SK-N-SH (cell line): Measurements from ENCODE around the gene NMT2. TPM values are rescaled to one million over a fixed set of nuclear protein-coding genes. Genes with fewer than 3 reads are reported as not detected.

ENCODE experiments used
- CTCF ChIA-PET: fragments of 300-600, 350-600 bp; formaldehyde crosslinking; extraction: SDS; loops from one replicate; lab custom pipeline; 2021; lab: Yijun Ruan, JAX
- POLR2A ChIA-PET: fragments of 350-600 bp; sonication (Branson Sonifier 250); formaldehyde crosslinking; extraction: SDS; loops from one replicate; lab custom pipeline; 2020; ENCODE audit warnings: antibody characterized with exemption, inconsistent platforms; lab: Yijun Ruan, JAX
- DNase-seq: peaks from one replicate; pipeline ENCODE4 v3.0.0; 2012
- H2AFZ ChIP-seq: fragments of 200-600 bp; sonication (generic); 2 replicates; pipeline ENCODE4 v1.8.1; 2016; ENCODE audit warnings: antibody characterized with exemption, mild to moderate bottlenecking, low read depth
- H3F3A ChIP-seq: fragments of 200-600 bp; sonication (generic); replicated peaks from 2 replicates; pipeline ENCODE3; 2016; ENCODE audit warnings: antibody characterized with exemption, mild to moderate bottlenecking; ENCODE audit not compliant: insufficient read depth
- H3K27ac ChIP-seq, 2 experiments: fragments of 200-500 bp in 1 of 2; fragments of 200-600 bp in 1 of 2; sonication (Bioruptor generic) in 1 of 2; sonication (generic), shearing (Covaris generic) in 1 of 2; 2 replicates each; pipeline versions ENCODE4 v1.5.1 to v1.6.1; 2014 to 2016; ENCODE audit warnings: low read depth in 2 of 2, inconsistent platforms in 1 of 2, low read length in 1 of 2, mild to moderate bottlenecking in 1 of 2, mixed read lengths in 1 of 2
- H3K27me3 ChIP-seq: fragments of 200-600 bp; sonication (generic), shearing (Covaris generic); 2 replicates; pipeline ENCODE4 v1.6.1; 2016; ENCODE audit warnings: mixed run types; ENCODE audit not compliant: insufficient read depth
- H3K36me3 ChIP-seq, 2 experiments: fragments of 200-500 bp in 1 of 2; fragments of 200-600 bp in 1 of 2; sonication (Bioruptor generic) in 1 of 2; sonication (generic) in 1 of 2; replicated peaks in 1 of 2; 2 replicates each; pipeline versions ENCODE3 to v1.5.1; 2014 to 2016; ENCODE audit warnings: low read length in 1 of 2, mild to moderate bottlenecking in 1 of 2; ENCODE audit not compliant: insufficient read depth in 2 of 2, control insufficient read depth in 1 of 2
- H3K4me1 ChIP-seq, 2 experiments: fragments of 200-500 bp in 1 of 2; fragments of 200-600 bp in 1 of 2; sonication (Bioruptor generic) in 1 of 2; sonication (generic), shearing (Covaris generic) in 1 of 2; 2 replicates each; pipeline versions ENCODE4 v1.5.1 to v1.6.1; 2014 to 2016; ENCODE audit warnings: low read depth in 1 of 2, low read length in 1 of 2, mixed run types in 1 of 2; ENCODE audit not compliant: insufficient read depth in 2 of 2, control insufficient read depth in 1 of 2
- H3K4me2 ChIP-seq: fragments of 200-600 bp; sonication (generic), shearing (Covaris generic); 2 replicates; pipeline ENCODE4 v1.6.1; 2017; ENCODE audit warnings: mixed run types
- H3K4me3 ChIP-seq, 2 experiments: fragments of 200-500 bp in 1 of 2; fragments of 200-600 bp in 1 of 2; sonication (Bioruptor generic) in 1 of 2; sonication (generic), shearing (Covaris generic) in 1 of 2; 2 replicates each; pipeline versions ENCODE4 v1.5.1 to v1.8.1; 2014 to 2016; ENCODE audit warnings: low read depth in 2 of 2, inconsistent platforms in 1 of 2, low read length in 1 of 2, mild to moderate bottlenecking in 1 of 2, mixed read lengths in 1 of 2, moderate library complexity in 1 of 2
- H3K79me2 ChIP-seq: fragments of 200-600 bp; sonication (generic); 2 replicates; pipeline ENCODE4 v1.8.1; 2017; ENCODE audit warnings: mild to moderate bottlenecking; ENCODE audit not compliant: insufficient read depth
- H3K9ac ChIP-seq: fragments of 200-600 bp; sonication (generic); 2 replicates; pipeline ENCODE4 v1.6.1; 2017; ENCODE audit warnings: mixed run types
- H3K9me2 ChIP-seq: fragments of 200-600 bp; sonication (generic); 2 replicates; pipeline ENCODE4 v1.6.1; 2017; ENCODE audit warnings: mixed run types
- H3K9me3 ChIP-seq: fragments of 200-600 bp; sonication (generic); 2 replicates; pipeline ENCODE4 v1.6.1; 2017; ENCODE audit warnings: mixed run types, mild to moderate bottlenecking, moderate library complexity
- H4K20me1 ChIP-seq: fragments of 200-600 bp; sonication (generic); 2 replicates; pipeline ENCODE4 v1.6.1; 2017; ENCODE audit warnings: mild to moderate bottlenecking, mixed run types; ENCODE audit not compliant: insufficient read depth
- CHD2 ChIP-seq: fragments of 150-350 bp; IDR thresholded peaks from 2 replicates; pipeline ENCODE4 v1.6.1; 2018; ENCODE audit warnings: low read length; ENCODE audit not compliant: partially characterized antibody
- EP300 ChIP-seq, 2 experiments: IDR thresholded peaks; 2 replicates each; pipeline versions ENCODE4 v1.4.0 to v1.6.1; 2012; ENCODE audit warnings: borderline replicate concordance in 1 of 2, low read depth in 1 of 2, low read length in 1 of 2
- FOXM1 ChIP-seq: IDR thresholded peaks from 2 replicates; pipeline ENCODE4 v1.4.0; 2012; ENCODE audit warnings: low read depth, mild to moderate bottlenecking
- GABPA ChIP-seq: IDR thresholded peaks from 2 replicates; pipeline ENCODE4 v1.4.0; 2012; ENCODE audit warnings: low read depth, mild to moderate bottlenecking
- GATA2 ChIP-seq: sonication (generic); formaldehyde crosslinking; IDR thresholded peaks from 2 replicates; pipeline ENCODE4 v1.5.0; 2020; ENCODE audit warnings: mild to moderate bottlenecking, missing genetic modification reagents
- IRF3 ChIP-seq: fragments of 150-350 bp; IDR thresholded peaks from 2 replicates; pipeline ENCODE4 v1.6.1; 2016; ENCODE audit warnings: mild to moderate bottlenecking, low read depth, low read length
- MAX ChIP-seq: IDR thresholded peaks from 2 replicates; pipeline ENCODE4 v1.4.0; 2012; ENCODE audit warnings: low read depth
- MEF2A ChIP-seq: IDR thresholded peaks from 2 replicates; pipeline ENCODE4 v1.4.0; 2012; ENCODE audit warnings: low read depth, borderline replicate concordance
- NRF1 ChIP-seq: IDR thresholded peaks from 2 replicates; pipeline ENCODE4 v1.6.1; 2012; ENCODE audit warnings: low read depth, mild to moderate bottlenecking, low read length
- POLR2AphosphoS5 ChIP-seq: IDR thresholded peaks from 2 replicates; pipeline ENCODE4 v1.6.1; 2012; ENCODE audit warnings: low read depth, low read length
- RCOR1 ChIP-seq: fragments of 150-350 bp; IDR thresholded peaks from 2 replicates; pipeline ENCODE4 v1.6.1; 2017; ENCODE audit warnings: antibody characterized with exemption, low read length
- SMC3 ChIP-seq: IDR thresholded peaks from 2 replicates; pipeline ENCODE4 v1.6.1; 2012; ENCODE audit warnings: low read depth, low read length, improper control_type of control experiment
- TAF1 ChIP-seq: IDR thresholded peaks from 2 replicates; pipeline ENCODE4 v1.6.1; 2012; ENCODE audit warnings: low read depth, mild to moderate bottlenecking, low read length, moderate library complexity, borderline replicate concordance
- TCF12 ChIP-seq: IDR thresholded peaks from 2 replicates; pipeline ENCODE4 v1.4.0; 2012
- TEAD4 ChIP-seq: IDR thresholded peaks from 2 replicates; pipeline ENCODE4 v1.4.0; 2012; ENCODE audit warnings: mild to moderate bottlenecking, borderline replicate concordance; ENCODE audit not compliant: insufficient read depth
- USF2 ChIP-seq: fragments of 150-350 bp; IDR thresholded peaks from 2 replicates; pipeline ENCODE4 v1.6.1; 2017; ENCODE audit warnings: antibody characterized with exemption, low read length, low read depth, borderline replicate concordance
- ZBTB33 ChIP-seq: IDR thresholded peaks from 2 replicates; pipeline ENCODE4 v1.4.0; 2012; ENCODE audit warnings: low read depth, borderline replicate concordance
- WGBS: methylation state at CpG from one replicate; pipeline ENCODE4 v1.1.6; 2017; ENCODE audit warnings: low lambda C conversion rate; 5-methylcytosine and 5-hydroxymethylcytosine counted together
- polyA plus RNA-seq, 3 experiments: library from polyadenylated mRNA; depleted of rRNA; stranded (reverse); fragments of >200 nt; gene quantifications; 2 replicates each; pipeline ENCODE4 v1.2.3, GENCODE V29; 2012
- TF ChIP-seq, protein P1 (sequence below): IDR thresholded peaks from 2 replicates; pipeline ENCODE4 v1.4.0; 2012; ENCODE audit warnings: low read depth, borderline replicate concordance
- TF ChIP-seq, protein P2 (sequence below): IDR thresholded peaks from 2 replicates; pipeline ENCODE4 v1.6.1; 2012; ENCODE audit warnings: mild to moderate bottlenecking, low read depth, low read length, moderate library complexity

NMT2 gene
- polyA plus RNA-seq, 1 of the 3 experiments (the other 2 are of a cell fraction) = 25.9 TPM

- TF ChIP-seq, protein P1, sequence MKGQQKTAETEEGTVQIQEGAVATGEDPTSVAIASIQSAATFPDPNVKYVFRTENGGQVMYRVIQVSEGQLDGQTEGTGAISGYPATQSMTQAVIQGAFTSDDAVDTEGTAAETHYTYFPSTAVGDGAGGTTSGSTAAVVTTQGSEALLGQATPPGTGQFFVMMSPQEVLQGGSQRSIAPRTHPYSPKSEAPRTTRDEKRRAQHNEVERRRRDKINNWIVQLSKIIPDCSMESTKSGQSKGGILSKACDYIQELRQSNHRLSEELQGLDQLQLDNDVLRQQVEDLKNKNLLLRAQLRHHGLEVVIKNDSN = no peak
- TF ChIP-seq USF2 = no peak
- 0 out of 2 replicates have a peak, but pooled peaks have one; percentile 36 for TF ChIP-seq GATA2 (CRISPR knock-in tag)
- TF ChIP-seq TCF12 = no peak
- no peak for TF ChIP-seq MEF2A
- TF ChIP-seq TEAD4 = no peak
- TF ChIP-seq EP300 (IDR thresholded peaks at IDR 0.05; ENCODE audit: borderline replicate concordance in 1 of 2, low read depth in 1 of 2, low read length in 1 of 2) = no peak
- TF ChIP-seq IRF3 = no peak
Measured at GRCh38 chr10:15209827-15210509, 41.5 kb upstream of the NMT2 start (continued).

- Histone ChIP-seq H3K27me3 (no peaks in the 10 kb centered on the region), H3K9me3 (no peaks in the 10 kb centered on the region), H3K4me2 (no peak overlapping the region), H3K9me2 (no peaks in the 10 kb centered on the region), H3K4me1 (peaks cover 4 to 5% of the 10 kb centered on the region in 2 experiments; a peak in 2 of 4 replicates), H2AFZ (no peak overlapping the region), H3K9ac (no peak overlapping the region), H3K4me3 (no peak overlapping the region), H3K27ac (no peak overlapping the region), H3K79me2 (no peaks in the 10 kb centered on the region; the same call in 1 of the 2 replicates), H4K20me1 (no peaks in the 10 kb centered on the region), H3K36me3 (peaks cover 2 to 7% of the 10 kb centered on the region in 2 experiments), H3F3A (peaks cover 13% of the 10 kb centered on the region)
- ChIA-PET CTCF (no interaction called here), POLR2A (no interaction called here)
- WGBS = 100% methylated on average over 1 of the region's 2 CpGs
- no peak for DNase-seq
- TF ChIP-seq GABPA = no peak
- TF ChIP-seq, protein P2, sequence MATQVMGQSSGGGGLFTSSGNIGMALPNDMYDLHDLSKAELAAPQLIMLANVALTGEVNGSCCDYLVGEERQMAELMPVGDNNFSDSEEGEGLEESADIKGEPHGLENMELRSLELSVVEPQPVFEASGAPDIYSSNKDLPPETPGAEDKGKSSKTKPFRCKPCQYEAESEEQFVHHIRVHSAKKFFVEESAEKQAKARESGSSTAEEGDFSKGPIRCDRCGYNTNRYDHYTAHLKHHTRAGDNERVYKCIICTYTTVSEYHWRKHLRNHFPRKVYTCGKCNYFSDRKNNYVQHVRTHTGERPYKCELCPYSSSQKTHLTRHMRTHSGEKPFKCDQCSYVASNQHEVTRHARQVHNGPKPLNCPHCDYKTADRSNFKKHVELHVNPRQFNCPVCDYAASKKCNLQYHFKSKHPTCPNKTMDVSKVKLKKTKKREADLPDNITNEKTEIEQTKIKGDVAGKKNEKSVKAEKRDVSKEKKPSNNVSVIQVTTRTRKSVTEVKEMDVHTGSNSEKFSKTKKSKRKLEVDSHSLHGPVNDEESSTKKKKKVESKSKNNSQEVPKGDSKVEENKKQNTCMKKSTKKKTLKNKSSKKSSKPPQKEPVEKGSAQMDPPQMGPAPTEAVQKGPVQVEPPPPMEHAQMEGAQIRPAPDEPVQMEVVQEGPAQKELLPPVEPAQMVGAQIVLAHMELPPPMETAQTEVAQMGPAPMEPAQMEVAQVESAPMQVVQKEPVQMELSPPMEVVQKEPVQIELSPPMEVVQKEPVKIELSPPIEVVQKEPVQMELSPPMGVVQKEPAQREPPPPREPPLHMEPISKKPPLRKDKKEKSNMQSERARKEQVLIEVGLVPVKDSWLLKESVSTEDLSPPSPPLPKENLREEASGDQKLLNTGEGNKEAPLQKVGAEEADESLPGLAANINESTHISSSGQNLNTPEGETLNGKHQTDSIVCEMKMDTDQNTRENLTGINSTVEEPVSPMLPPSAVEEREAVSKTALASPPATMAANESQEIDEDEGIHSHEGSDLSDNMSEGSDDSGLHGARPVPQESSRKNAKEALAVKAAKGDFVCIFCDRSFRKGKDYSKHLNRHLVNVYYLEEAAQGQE = no peak
- TF ChIP-seq ZBTB33 = no peak
- no peak for TF ChIP-seq TAF1
- TF ChIP-seq MAX = no peak
- TF ChIP-seq POLR2AphosphoS5 = no peak
- TF ChIP-seq RCOR1 = no peak
- TF ChIP-seq NRF1 = no peak
- TF ChIP-seq USF2 = no peak
- no peak for TF ChIP-seq FOXM1
- TF ChIP-seq TCF12 = no peak
- TF ChIP-seq, protein P1 = no peak
- TF ChIP-seq MEF2A = no peak
- no peak for TF ChIP-seq SMC3
- no peak for TF ChIP-seq CHD2
Measured at GRCh38 chr10:15208221-15208620, 39.7 kb upstream of the NMT2 start.
